ENCODE data around the gene ALOX12B. TPM values are rescaled to one million over a fixed set of nuclear protein-coding genes. Genes with fewer than 3 reads are reported as not detected.
A peak's percentile ranks its signal among the peaks of the same experiment; 100 is the strongest.

The ALOX12B gene
- total and polyA plus RNA-seq, 2 of the 13 experiments (the other 11 are each of a cell fraction or from before 2014, with no cell fraction given) = 0.13 TPM; not detected in 1

DNA sequence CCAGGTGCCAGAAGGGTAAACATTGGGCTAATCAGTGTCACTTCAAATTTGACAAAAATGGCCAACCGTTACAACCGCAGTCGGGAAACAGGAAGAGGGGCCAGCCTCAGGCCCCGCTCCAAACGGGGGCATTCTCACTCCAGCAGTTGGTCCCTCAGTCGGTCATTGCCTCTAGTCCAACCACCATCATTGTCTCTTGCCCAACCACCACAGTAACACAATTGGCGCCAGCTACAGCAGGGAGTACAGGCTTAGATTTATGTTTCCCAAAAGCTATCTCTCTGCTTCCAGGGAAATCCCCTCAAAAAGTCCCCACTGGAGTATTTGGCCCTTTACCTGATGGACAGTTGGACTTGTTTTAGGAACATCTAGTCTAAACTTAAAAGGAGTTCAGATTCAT, 28.4 kb downstream of the ALOX12B start (continued):
- TF ChIP-seq ZNF619 (CRISPR knock-in tag; IDR thresholded peaks at IDR 0.05) (no peak), DPF2 (CRISPR knock-in tag; IDR thresholded peaks at IDR 0.05; ENCODE audit: borderline replicate concordance, low read depth) (no peak), PPARG (CRISPR knock-in tag; conservative IDR thresholded peaks at IDR 0.05) (no peak), ZNF292 (CRISPR knock-in tag; IDR thresholded peaks at IDR 0.05; ENCODE audit: borderline replicate concordance, low read depth) (no peak), ZNF546 (CRISPR knock-in tag; conservative IDR thresholded peaks at IDR 0.05) (0 out of 2 replicates have a peak, but pooled peaks have one; percentile 10), NBN (conservative IDR thresholded peaks at IDR 0.05) (no peak), ZNF614 (CRISPR knock-in tag; IDR thresholded peaks at IDR 0.05; ENCODE audit: borderline replicate concordance) (no peak), MIER2 (CRISPR knock-in tag; IDR thresholded peaks at IDR 0.05) (no peak), FIP1L1 (IDR thresholded peaks at IDR 0.05; ENCODE audit: borderline replicate concordance, insufficient read depth, low read depth, low read length) (no peak), SETDB1 (CRISPR knock-in tag; IDR thresholded peaks at IDR 0.05; ENCODE audit: borderline replicate concordance) (no peak), ZMAT3 (CRISPR knock-in tag; conservative IDR thresholded peaks at IDR 0.05) (0 out of 2 replicates have a peak, but pooled peaks have one; percentile 38), ZBTB38 (CRISPR knock-in tag; IDR thresholded peaks at IDR 0.05) (peak; percentile 19; the same call in 1 of the 2 replicates), FOXP1 (IDR thresholded peaks at IDR 0.05) (no peak), FOXP1 (CRISPR knock-in tag; IDR thresholded peaks at IDR 0.05) (no peak), SIX1 (CRISPR knock-in tag; IDR thresholded peaks at IDR 0.05; ENCODE audit: borderline replicate concordance) (no peak), NAIF1 (CRISPR knock-in tag; IDR thresholded peaks at IDR 0.05; ENCODE audit: borderline replicate concordance) (no peak), ELF1 (CRISPR knock-in tag; IDR thresholded peaks at IDR 0.05) (0 out of 2 replicates have a peak, but pooled peaks have one; percentile 12)
- TF ChIP-seq, protein P1, sequence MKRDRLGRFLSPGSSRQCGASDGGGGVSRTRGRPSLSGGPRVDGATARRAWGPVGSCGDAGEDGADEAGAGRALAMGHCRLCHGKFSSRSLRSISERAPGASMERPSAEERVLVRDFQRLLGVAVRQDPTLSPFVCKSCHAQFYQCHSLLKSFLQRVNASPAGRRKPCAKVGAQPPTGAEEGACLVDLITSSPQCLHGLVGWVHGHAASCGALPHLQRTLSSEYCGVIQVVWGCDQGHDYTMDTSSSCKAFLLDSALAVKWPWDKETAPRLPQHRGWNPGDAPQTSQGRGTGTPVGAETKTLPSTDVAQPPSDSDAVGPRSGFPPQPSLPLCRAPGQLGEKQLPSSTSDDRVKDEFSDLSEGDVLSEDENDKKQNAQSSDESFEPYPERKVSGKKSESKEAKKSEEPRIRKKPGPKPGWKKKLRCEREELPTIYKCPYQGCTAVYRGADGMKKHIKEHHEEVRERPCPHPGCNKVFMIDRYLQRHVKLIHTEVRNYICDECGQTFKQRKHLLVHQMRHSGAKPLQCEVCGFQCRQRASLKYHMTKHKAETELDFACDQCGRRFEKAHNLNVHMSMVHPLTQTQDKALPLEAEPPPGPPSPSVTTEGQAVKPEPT (CRISPR knock-in tag; IDR thresholded peaks at IDR 0.05; ENCODE audit: low read depth) = no peak
- TF ChIP-seq, protein P2, sequence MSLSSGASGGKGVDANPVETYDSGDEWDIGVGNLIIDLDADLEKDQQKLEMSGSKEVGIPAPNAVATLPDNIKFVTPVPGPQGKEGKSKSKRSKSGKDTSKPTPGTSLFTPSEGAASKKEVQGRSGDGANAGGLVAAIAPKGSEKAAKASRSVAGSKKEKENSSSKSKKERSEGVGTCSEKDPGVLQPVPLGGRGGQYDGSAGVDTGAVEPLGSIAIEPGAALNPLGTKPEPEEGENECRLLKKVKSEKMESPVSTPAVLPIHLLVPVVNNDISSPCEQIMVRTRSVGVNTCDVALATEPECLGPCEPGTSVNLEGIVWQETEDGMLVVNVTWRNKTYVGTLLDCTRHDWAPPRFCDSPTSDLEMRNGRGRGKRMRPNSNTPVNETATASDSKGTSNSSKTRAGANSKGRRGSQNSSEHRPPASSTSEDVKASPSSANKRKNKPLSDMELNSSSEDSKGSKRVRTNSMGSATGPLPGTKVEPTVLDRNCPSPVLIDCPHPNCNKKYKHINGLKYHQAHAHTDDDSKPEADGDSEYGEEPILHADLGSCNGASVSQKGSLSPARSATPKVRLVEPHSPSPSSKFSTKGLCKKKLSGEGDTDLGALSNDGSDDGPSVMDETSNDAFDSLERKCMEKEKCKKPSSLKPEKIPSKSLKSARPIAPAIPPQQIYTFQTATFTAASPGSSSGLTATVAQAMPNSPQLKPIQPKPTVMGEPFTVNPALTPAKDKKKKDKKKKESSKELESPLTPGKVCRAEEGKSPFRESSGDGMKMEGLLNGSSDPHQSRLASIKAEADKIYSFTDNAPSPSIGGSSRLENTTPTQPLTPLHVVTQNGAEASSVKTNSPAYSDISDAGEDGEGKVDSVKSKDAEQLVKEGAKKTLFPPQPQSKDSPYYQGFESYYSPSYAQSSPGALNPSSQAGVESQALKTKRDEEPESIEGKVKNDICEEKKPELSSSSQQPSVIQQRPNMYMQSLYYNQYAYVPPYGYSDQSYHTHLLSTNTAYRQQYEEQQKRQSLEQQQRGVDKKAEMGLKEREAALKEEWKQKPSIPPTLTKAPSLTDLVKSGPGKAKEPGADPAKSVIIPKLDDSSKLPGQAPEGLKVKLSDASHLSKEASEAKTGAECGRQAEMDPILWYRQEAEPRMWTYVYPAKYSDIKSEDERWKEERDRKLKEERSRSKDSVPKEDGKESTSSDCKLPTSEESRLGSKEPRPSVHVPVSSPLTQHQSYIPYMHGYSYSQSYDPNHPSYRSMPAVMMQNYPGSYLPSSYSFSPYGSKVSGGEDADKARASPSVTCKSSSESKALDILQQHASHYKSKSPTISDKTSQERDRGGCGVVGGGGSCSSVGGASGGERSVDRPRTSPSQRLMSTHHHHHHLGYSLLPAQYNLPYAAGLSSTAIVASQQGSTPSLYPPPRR (CRISPR knock-in tag; IDR thresholded peaks at IDR 0.05; ENCODE audit: borderline replicate concordance) = no peak
- TF ChIP-seq, protein P3, sequence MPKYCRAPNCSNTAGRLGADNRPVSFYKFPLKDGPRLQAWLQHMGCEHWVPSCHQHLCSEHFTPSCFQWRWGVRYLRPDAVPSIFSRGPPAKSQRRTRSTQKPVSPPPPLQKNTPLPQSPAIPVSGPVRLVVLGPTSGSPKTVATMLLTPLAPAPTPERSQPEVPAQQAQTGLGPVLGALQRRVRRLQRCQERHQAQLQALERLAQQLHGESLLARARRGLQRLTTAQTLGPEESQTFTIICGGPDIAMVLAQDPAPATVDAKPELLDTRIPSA (CRISPR knock-in tag; IDR thresholded peaks at IDR 0.05; ENCODE audit: borderline replicate concordance) = no peak
- TF ChIP-seq, protein P4, sequence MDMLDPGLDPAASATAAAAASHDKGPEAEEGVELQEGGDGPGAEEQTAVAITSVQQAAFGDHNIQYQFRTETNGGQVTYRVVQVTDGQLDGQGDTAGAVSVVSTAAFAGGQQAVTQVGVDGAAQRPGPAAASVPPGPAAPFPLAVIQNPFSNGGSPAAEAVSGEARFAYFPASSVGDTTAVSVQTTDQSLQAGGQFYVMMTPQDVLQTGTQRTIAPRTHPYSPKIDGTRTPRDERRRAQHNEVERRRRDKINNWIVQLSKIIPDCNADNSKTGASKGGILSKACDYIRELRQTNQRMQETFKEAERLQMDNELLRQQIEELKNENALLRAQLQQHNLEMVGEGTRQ (IDR thresholded peaks at IDR 0.05; ENCODE audit: low read depth, low read length) = no peak
- TF ChIP-seq, protein P4 (CRISPR knock-in tag; IDR thresholded peaks at IDR 0.05; ENCODE audit: borderline replicate concordance) = 0 out of 2 replicates have a peak, but pooled peaks have one; percentile 0

Measured in HepG2 (cell line).